HG03439 (cell line): Measurements from ENCODE around the gene KIF6.

Experiments used
- ATAC-seq: cut with Tn5 transposase; IDR thresholded peaks from one replicate; pipeline ENCODE4 v1.9.1; 2021; ENCODE audit warnings: mild to moderate bottlenecking, moderate library complexity; ENCODE audit not compliant: unreplicated experiment

The KIF6 gene

DNA sequence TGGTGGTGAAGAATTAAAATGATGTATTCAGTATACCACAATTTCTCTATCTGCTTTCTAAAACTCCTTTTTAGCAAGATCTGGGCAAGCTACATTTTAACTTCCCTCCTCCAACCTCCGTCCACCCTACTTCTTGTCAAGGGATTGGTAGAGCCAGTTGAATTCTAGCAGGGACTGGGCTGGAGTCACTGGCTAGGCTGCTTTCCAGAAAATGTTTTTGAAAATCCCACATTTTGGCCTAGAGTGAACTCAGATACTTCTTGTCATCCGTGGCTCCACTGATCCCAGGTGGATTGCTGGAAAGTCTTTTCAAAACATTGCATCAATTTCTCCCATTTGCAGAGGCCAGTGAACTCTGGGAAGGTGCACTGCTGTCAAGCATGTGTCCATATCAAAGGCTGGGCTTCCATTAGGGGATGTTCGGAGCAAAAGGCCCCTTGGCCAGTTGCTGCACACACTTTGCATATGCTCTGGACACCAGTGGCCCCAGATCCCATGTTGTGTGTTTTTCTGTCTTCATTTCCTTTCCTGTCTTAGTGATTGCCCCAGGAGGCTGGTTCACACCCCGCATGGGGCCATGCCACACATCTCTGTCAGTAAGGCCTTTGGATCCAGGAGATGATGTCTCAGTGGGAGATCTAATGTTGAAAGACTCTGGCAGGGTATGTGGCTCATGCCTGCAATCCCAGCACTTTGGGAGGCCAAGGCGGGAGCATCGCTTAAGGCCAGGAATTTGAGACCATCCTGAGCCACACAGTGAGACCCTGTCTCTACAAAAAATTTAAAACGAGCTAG, 391.4 kb downstream of the KIF6 start:
- ATAC-seq, result no peak

DNA sequence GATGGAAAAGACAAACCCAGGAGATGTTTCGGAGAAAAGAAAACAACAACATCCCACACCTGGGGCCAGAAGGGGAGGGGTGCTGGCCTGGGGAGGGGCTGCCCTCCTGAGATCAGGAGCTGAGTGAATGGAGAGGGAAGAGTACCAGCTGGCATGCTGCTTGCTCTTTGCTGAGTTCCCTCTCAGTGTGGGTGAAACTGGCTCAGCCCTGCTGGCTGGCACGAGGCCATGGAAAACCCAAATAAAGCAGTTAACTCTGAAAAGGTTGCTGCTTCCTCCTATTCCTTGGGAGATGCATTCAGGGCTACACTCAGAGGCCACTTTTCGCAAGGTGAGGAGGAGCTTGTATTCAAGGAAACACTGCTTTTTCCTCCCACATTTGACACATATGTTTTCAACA, 394.7 kb downstream of the KIF6 start:
- ATAC-seq, result no peak

DNA sequence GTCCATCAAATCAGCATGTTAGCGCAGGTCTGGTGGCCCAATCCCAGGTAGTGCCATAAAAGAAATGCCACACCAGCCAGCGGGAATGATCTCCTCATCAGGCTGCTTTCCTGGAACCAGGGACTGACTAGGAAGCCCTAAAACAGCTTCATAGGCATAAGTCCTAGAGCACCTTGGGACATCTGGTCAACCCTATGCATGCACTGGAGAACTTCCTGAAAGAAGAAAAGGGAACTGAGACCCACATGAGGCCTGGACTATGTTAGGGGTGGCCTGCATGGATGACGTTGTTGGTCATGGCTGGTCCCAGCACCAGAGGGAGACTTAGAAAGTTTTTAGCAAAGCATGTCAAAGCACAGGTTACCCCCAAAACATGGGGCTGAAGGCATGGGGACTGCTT, 395.2 kb downstream of the KIF6 start:
- no peak for ATAC-seq

DNA sequence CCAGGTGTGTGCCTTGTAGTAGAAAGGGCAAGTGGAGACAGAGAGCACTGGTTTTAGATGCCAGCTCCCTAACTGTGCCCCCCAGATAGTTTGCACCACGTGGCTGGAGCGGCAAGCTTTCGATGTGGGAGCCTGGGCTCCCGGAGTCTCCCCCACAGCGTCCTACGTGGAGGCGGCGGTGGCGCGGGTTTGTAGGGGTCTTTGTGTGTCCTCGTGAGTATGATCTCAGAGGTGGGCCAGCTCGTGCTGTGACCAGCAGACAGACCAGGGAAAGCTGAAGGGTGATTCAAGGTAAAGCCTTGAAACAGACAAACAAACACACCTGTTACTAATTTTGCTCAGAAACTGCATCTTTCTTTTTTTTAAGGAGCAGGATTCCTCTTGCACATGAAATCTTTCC, 397.1 kb downstream of the KIF6 start:
- no peak for ATAC-seq

DNA sequence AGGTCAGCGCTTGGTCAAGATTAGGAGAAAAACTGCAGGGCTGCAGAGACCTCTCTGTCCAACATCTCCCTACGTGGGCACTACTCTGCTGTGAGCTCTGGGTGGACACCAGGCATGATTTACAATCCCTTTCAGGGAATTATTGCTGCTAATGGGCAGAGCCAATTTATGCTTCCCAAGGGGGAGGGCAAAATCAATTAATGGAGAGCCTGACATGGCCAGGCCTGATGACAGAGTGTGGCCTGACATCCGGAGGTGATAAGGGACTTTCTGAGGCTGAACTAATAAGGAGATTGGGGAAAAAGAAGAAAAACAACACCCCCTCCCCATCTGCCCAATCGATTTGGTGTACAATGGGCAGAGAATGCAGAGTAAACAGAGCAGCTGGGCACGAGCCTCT, 397.7 kb downstream of the KIF6 start:
- ATAC-seq, result no peak

DNA sequence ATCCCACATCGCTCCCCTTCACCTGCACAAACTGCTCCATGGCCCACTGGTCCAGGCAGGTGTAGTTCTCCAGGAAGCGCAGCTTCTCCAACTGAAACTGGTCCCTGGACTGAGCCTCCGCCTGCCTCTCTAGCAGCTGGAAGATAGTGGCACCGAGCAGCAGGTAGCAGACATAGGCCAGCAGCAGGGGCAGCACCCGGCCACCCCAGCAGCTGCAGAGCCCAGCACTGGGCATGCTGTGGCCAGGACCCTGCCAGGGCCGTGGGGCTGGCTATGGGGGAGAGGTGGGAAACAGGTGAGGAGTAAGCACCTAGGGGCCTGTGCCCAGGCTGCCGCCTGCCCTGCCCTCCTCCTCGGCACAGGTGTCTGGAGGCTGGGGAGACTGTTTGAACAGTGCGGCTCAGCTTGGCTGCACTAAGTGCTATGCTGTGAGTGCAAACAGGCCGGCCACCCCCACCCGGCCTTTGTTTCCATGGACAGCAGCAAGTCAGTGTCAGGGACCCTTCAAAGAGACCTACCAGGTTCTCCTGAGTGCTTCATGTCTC, 402.8 kb downstream of the KIF6 start, which contains the start of gene KCNK16:
Gene KCNK16 (minus strand): TSS at position 397 of the 545 bp plus-strand sequence. CDS start 162 bp downstream, at position 235.
- ATAC-seq, result no peak

DNA sequence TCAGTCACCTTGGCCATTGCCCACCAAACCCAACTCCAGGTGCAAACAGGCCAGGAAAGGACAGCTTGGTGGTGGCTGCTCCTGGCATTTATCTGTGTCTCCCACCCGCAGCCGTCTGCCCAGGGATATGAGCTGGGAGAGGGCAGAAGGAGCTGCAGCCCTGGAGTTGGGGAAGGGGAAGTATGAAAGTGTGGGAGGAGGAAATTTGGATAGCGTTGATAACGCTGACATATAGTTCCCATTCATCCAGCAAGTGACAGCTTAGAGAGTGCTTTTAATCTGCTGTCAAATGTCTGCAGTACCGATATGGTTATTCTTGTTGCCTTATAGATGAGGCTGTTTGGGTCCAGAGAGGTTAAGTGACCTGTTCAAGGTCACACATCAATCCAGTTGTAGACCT, 403.4 kb downstream of the KIF6 start:
- no peak for ATAC-seq

DNA sequence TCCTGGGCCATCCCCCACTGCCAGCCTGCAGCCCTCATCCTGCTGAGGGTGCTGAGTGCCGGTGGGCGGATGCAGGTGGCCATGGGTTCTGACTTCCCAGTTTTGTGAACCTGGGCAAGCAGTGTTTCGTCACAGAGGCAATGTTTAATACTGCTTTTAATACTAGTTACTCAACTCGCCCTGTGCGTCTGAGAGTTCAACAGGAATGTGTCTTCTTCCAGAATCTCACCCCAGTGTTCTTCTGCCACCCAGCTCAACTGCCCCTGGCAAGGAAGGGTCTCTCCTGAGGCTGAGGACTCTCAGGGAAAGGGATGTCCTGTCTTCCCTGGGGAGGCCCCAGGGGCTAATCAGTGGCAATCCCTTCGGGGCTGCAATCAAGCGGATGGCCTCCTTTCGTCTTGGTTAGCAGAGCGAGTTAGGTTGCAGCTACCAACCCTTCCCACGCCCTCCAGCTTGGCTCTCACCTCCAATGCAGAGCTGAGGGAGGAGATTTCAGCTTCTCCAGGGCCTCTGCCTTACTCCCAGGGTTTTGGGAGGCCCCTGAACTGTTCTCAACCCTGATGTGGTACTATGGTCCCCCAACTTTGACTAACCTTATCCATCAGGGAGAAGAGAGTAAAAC, 404.7 kb downstream of the KIF6 start:
- no peak for ATAC-seq

DNA sequence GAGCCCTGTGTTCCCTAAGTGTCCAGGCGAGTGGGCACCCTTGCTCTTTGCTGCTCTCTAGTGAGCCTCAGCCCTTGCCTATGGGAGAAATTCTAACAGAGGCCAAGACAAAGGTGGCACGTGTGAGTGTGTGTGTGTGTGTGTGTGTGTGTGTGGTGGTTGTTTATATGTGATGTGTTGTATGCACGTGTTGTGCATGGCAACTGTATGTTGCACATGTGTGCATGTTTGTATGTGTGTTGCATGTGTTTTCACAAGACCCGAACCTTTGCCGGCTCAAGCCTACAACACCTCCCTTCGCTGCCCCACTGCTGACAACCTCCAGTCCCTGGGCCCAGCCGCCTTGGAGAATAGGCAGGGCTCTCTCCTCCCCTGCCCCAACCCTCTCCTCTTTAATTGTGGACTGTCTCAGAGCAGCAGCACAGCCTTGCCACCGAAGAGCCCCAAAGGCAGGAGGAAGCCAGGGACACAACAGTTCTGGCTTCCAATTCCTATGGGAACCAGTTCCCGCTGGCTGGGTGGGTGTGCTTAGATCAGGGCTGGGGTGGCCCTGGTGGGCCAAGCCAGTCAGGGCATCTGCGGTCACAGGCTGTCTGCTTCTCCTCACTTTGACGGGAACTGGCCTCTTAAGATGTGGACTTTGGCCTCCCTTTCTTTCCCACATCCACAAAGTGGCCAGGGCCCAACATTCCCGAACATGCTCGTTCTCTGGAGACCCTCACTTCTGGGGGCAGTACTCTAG, 405.4 kb downstream of the KIF6 start:
- no peak for ATAC-seq

DNA sequence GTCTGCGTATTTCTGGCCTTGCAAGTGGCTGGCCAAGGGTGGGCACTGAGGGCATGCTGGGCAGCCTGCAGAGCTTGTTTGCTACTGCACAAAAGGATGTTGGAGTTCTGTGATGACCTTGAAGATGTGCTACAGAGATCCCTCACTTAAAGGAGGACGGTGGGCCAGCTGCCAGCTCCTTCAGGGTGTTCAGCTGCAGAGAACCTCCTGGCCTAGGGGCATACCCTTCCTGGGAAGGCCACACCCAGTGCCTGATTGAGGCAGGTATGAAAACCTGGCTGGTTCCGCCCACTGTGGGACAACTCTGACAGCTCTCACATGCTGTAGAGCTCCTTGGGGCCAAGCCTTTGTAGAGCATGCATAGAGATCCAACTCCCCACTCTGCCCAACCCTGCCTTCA, 408.0 kb downstream of the KIF6 start:
- ATAC-seq, result no peak

DNA sequence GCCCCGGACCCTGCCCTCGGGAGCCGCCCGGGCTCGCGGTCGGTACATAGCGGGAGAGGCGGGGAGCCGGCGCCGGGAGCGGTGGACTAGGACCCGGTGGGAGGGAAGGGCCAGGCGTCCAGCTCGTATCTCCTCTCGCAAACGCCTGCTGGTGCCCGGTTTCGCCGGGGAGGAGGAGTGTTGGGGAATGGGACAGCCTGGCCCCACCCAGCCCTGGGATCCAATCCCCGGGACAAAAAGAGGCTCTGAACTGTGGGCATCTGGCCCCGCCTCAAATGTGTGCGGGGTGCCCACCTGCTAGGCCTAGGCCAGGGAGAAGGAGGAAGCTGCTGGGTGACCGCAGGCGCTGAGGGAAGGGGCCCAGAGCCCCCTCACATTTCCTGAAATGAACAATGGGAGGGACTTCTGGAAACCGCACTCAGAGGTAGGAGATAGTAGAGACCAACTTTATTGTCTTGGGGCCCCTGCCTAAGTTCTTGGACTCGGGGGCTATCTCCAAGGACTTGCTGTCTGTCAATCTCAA, 410.9 kb downstream of the KIF6 start, which contains the start of gene KCNK17:
Gene KCNK17 (minus strand): TSS at position 147 of the 523 bp plus-strand sequence. CDS start 99 bp downstream, at position 48.
- no peak for ATAC-seq

DNA sequence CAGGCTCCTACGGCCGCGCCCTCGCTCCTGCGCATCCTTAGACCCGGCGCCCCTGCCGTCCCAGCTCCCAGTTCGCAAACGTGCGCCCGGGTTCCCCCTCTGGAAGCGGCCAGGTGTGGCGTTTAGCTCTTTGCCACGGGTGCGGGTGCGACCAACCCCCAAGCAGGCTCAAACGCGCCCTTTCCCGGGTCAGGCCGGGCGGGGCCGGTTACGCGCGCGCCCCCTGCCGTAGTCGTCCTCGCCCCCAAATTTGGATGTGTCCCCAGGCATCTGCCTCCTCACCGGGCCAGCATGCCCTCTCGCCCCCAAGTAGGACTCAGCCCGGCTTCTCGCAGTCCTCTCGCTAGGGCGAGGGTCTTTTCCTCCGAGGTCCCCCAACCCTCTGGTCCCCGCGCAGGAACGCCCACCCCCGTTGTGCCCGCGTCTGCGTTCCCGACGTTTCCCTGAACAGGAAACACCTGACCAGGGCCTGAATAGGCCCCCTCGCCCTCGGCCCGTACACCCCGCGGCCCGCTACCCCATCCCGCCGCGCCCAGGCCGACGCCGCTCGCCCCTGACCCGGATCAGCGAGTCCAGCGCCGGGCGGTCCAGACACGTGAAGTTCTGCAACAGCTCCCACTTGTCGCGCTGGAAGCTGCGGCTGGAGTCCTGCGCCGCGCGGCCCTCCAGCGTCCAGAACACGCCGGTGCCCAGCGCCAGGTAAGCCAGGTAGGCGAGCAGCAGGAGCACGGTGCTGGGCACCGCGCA, 411.5 kb downstream of the KIF6 start:
- no peak for ATAC-seq

DNA sequence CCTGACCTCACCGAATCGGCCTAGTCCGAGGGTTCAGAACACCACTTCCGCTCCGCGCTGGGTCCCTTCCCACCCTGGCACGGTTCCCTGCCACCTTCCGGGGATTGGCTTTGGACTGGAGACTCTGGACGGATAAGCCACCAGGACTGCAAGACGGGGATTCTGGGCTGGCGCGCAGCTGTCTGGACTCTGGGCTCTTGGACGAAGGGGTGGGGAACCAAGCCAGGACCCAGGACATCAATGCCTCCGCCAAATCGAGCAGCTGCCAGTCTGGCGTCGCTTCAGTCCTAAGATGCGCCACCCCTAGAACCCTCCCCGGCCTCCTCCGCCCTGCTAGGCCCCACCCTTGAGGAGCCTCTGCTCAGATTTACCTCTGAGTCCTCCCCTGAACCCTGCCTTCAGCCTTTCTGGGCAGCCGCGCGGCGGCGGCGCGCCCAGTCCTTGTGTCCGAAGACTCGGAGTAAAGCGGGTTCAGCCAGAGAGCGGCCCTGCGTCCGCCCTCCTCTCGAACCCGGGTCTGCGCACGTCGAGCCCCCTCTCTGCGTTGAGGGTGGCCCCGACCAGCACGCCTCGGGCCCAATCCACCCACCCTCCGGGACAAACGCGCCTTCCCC, 412.2 kb downstream of the KIF6 start:
- no peak for ATAC-seq

DNA sequence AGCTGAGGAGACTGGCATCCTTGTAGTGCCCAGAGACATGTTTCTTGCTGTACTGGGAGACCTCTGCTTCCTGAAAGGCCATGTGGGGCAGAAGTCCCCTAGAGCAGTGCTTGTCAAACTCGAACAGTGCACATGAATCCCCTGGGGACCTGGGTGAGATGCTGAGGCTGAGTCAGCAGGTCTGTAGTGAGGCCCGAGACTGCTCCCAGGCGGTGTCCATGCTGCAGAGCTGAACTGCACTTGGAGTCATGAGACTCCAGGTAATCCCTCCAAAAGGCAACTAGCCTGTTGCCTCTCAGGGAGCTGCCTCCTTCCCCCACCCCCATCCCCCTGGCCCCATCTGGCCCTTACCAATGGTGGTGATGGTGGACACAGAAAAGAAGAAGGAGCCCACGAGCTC, 414.7 kb downstream of the KIF6 start:
- ATAC-seq, result no peak

DNA sequence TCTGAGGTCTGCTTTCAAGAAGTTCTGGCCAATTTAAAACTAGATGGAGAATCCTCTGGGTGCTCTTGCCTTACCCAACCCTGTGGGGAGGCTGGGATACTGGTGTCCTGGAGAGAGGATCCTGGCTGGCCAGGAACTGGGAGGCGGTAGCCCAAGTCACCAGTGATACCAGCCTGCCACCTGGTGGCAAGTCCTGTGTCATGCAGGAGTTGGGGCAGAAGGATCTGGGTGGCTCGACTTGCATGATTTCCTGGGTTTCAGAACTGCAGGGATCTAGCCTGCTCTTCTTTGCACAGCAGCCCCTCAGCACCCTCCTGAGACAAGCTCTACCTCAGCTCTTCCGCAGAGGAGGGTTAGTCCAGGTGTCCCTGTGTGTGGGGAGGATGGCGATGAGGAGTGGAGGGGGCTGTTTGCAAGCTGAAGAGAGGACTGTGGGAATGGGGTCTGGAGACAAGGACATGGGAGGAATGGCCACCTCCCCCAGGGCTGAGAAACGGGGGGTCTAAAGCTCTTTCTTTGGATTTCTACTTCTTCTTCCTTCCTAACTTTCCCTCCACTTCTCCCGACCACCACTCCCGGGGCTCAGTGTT, 415.2 kb downstream of the KIF6 start:
- no peak for ATAC-seq

DNA sequence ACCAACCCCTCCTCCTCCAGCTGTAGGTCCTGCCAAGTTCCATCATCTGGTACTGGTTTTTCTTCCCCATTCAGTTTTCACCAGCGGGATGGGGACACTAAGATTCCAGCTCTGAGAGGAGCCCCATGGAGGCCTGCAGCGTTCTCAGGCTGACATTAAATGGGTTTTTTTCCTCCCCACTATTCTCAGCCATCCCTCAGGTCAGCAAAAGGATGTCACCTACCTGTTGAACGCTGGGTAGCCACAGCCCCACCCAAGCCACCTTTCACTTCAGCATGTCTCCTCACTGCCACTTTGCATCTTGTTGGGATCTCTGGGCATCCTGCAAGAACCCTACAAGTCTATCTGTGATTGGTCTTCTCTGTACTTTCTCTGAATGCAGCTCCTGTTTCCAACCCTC, 417.7 kb downstream of the KIF6 start:
- no peak for ATAC-seq

DNA sequence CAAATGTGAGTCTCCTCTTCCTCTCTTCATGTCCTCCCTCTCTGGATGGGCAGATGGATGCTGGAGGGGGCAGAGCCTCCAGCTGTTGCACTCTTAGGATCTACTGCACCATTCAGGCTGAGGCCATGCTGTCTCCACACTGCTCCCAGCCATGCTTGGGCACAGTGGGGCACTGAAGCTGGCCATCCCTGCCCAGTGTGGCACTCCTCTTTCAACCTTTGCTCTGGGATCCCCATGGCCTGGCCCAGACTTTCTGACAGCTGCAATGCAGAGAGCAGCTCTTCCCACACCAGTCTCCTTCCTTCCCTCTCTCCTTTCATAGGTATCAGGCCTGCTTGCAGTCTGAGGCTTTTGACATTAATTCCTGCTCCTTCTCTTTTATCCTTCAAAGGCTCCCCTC, 420.3 kb downstream of the KIF6 start:
- no peak for ATAC-seq

DNA sequence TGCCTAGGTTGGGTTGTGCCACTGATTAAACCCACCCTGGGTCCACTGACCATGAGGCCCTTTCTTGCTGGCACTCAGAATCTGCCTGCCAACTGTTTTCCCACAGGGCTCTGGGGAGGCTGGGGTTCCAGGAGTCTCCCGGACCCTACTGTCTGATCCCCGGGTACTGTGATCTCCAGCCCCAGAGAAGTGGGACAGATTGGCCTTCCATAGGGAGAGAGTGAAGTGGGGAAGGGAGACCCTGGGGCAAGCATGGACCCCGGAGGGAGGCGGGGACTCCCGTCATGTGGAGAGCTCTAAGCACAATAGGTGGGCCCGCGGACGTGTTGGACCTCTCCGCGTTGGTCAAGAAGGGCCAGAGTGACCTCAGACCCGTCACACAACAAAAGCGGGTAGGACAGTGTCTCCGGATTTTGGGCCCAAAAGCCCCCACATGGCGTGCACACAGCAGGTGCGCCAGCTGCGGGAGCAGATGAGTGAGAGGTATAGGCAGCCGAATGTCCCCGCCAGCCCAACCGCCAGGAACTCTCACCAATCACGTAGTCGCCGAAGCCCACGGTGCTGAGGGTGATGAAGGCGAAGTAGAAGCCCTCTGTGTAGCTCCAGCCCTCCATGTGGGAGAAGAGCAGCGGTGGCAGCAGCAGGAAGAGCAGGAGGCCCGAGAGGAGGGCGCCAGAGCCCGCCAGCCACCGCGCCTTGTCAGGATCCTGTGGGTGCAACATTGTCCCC, 421.6 kb downstream of the KIF6 start:
- ATAC-seq, result no peak
